WTC11 (cell line): Measurements from ENCODE around the gene GRK1. TPM values are rescaled to one million over a fixed set of nuclear protein-coding genes. Genes with fewer than 3 reads are reported as not detected.

ENCODE experiments used
- ATAC-seq: fragments of 200-7000 bp; cut with Tn5 transposase; 2 replicates; pipeline ENCODE4 v1.10.0; 2021; ENCODE audit warnings: mild to moderate bottlenecking, moderate library complexity
- CTCF ChIA-PET: fragments of 300-600 bp; sonication (Branson Sonifier 250); formaldehyde crosslinking; loops from one replicate; lab custom pipeline; 2021; ENCODE audit warnings: antibody characterized with exemption; lab: Charles Lee
- POLR2A ChIA-PET: fragments of 350-600 bp; sonication (Branson Sonifier 250); formaldehyde crosslinking; loops from one replicate; lab custom pipeline; 2021; ENCODE audit warnings: antibody characterized with exemption; lab: Charles Lee
- DNase-seq: peaks from one replicate; pipeline ENCODE4 v3.0.0; 2021; ENCODE audit warnings: low spot score
- H3K27ac Mint-ChIP-seq: 2 replicates; pipeline ENCODE4 v1.8.0; 2021; ENCODE audit warnings: mixed read lengths
- H3K27me3 Mint-ChIP-seq: 2 replicates; pipeline ENCODE4 v1.8.0; 2021; ENCODE audit warnings: low read depth, mild to moderate bottlenecking, moderate library complexity, mixed read lengths
- H3K36me3 Mint-ChIP-seq: 2 replicates; pipeline ENCODE4 v1.8.0; 2021; ENCODE audit warnings: mixed read lengths
- H3K4me1 Mint-ChIP-seq: 2 replicates; pipeline ENCODE4 v1.8.0; 2022; ENCODE audit warnings: mixed read lengths
- H3K4me3 Mint-ChIP-seq: 2 replicates; pipeline ENCODE4 v1.8.0; 2021; ENCODE audit warnings: mild to moderate bottlenecking, moderate library complexity, mixed read lengths
- H3K9me3 Mint-ChIP-seq: 2 replicates; pipeline ENCODE4 v1.8.0; 2021; ENCODE audit warnings: mixed read lengths
- CDX4 ChIP-seq: fragments of 250-450 bp; sonication (Bioruptor Pico); IDR thresholded peaks from 2 replicates; pipeline ENCODE4 v1.9.0; 2021; ENCODE audit warnings: moderate library complexity, mild to moderate bottlenecking, inconsistent platforms, borderline replicate concordance
- CREM ChIP-seq: sonication (generic); formaldehyde crosslinking; IDR thresholded peaks from 2 replicates; pipeline ENCODE4 v1.8.1; 2022; ENCODE audit warnings: mild to moderate bottlenecking, missing genetic modification reagents, moderate library complexity
- ELF4 ChIP-seq: sonication (generic); formaldehyde crosslinking; IDR thresholded peaks from 2 replicates; pipeline ENCODE4 v1.8.1; 2022; ENCODE audit warnings: low read depth, mild to moderate bottlenecking, moderate library complexity, missing genetic modification reagents
- EMX1 ChIP-seq: fragments of 250-450 bp; sonication (Bioruptor Pico); IDR thresholded peaks from 2 replicates; pipeline ENCODE4 v1.8.0; 2021; ENCODE audit warnings: mild to moderate bottlenecking
- FOXP1 ChIP-seq: sonication (generic); formaldehyde crosslinking; IDR thresholded peaks from 2 replicates; pipeline ENCODE4 v1.8.0; 2022; ENCODE audit warnings: missing genetic modification reagents, mild to moderate bottlenecking, moderate library complexity, borderline replicate concordance
- KAT7 ChIP-seq: sonication (generic); formaldehyde crosslinking; IDR thresholded peaks from 2 replicates; pipeline ENCODE4 v1.8.1; 2023; ENCODE audit warnings: missing genetic modification reagents, mild to moderate bottlenecking, borderline replicate concordance
- PRRX2 ChIP-seq: fragments of 250-450 bp; sonication (Bioruptor Pico); IDR thresholded peaks from 2 replicates; pipeline ENCODE4 v1.8.0; 2021; ENCODE audit warnings: mild to moderate bottlenecking
- TEAD1 ChIP-seq: sonication (generic); formaldehyde crosslinking; IDR thresholded peaks from 2 replicates; pipeline ENCODE4 v1.8.0; 2022; ENCODE audit warnings: mild to moderate bottlenecking, missing genetic modification reagents
- TP53 ChIP-seq: sonication (generic); formaldehyde crosslinking; IDR thresholded peaks from 2 replicates; pipeline ENCODE4 v1.8.1; 2023; ENCODE audit warnings: mild to moderate bottlenecking, missing genetic modification reagents
- ZNF121 ChIP-seq: sonication (generic); formaldehyde crosslinking; IDR thresholded peaks from 2 replicates; pipeline ENCODE4 v1.8.0; 2023; ENCODE audit warnings: missing genetic modification reagents
- ZNF138 ChIP-seq: sonication (generic); formaldehyde crosslinking; conservative IDR thresholded peaks from 2 replicates; pipeline ENCODE4 v1.8.1; 2022; ENCODE audit warnings: mild to moderate bottlenecking, moderate library complexity, missing genetic modification reagents
- ZNF232 ChIP-seq: sonication (generic); formaldehyde crosslinking; IDR thresholded peaks from 2 replicates; pipeline ENCODE4 v1.8.0; 2022; ENCODE audit warnings: mild to moderate bottlenecking, missing genetic modification reagents
- ZNF396 ChIP-seq: fragments of 250-450 bp; sonication (Bioruptor Pico); IDR thresholded peaks from 2 replicates; pipeline ENCODE4 v1.8.0; 2021; ENCODE audit warnings: mild to moderate bottlenecking, moderate library complexity, borderline replicate concordance
- ZSCAN18 ChIP-seq: fragments of 250-450 bp; sonication (Bioruptor Pico); IDR thresholded peaks from 2 replicates; pipeline ENCODE4 v2.1.2; 2022; ENCODE audit warnings: mild to moderate bottlenecking, moderate library complexity
- total RNA-seq: library from RNA; stranded (reverse); gene quantifications from 3 replicates; pipeline ENCODE4 v1.2.3, GENCODE V29; 2021
- TF ChIP-seq, protein P1 (sequence below): sonication (generic); formaldehyde crosslinking; IDR thresholded peaks from 2 replicates; pipeline ENCODE4 v1.8.1; 2023; ENCODE audit warnings: mild to moderate bottlenecking, moderate library complexity, missing genetic modification reagents
- TF ChIP-seq, protein P2 (sequence below): sonication (generic); formaldehyde crosslinking; IDR thresholded peaks from 2 replicates; pipeline ENCODE4 v1.8.1; 2023; ENCODE audit warnings: mild to moderate bottlenecking, missing genetic modification reagents
- TF ChIP-seq, protein P3 (sequence below): sonication (generic); formaldehyde crosslinking; IDR thresholded peaks from 2 replicates; pipeline ENCODE4 v1.8.1; 2022; ENCODE audit warnings: missing genetic modification reagents, borderline replicate concordance

The GRK1 gene
- total RNA-seq, 1 experiment from 2014 or later: 0.17 TPM

DNA sequence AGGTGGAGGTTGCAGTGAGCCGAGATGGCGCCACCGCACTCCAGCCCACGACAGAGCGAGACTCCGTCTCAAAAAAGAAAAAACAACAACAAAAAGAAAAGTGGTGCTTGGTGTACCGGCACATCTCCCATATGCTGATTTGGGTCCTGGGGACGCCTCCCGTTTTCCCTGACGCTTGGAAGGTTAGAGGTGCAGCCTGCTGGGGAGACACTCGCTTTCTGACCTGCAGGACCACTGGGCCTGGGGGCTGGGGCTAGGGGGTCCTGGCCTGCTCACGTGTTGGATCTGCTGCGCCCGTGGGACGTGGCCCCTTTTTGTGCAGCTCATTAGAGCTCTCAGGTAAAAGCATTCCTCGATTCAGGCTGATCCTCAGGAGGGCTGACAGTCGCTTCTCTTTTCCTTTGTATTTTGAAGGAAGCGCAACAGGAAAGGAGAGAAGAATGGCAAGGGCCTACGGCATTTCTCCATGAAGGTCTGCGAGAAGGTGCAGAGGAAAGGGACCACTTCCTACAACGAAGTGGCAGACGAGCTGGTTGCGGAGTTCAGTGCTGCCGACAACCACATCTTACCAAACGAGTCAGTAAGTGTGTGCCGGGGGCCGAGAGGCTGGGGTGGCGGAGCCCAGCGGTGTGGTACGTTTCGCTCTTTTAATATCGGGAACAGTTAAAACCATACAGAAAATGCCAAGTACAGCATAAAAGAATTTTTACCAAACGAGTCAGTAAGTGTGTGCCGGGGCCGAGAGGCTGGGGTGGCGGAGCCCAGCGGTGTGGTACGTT is 34.1 kb upstream of the GRK1 start:
- ATAC-seq: no peak
- Mint-ChIP-seq H3K4me1 (no peaks in the 10 kb centered on the region), H3K36me3 (peaks cover 54% of the 10 kb centered on the region)

GRCh38 chr13:113633485-113633873 is 33.5 kb upstream of the GRK1 start:
- Mint-ChIP-seq H3K36me3 (peaks cover 59% of the 10 kb centered on the region), H3K27ac (no peak overlapping the region), H3K9me3 (no peaks in the 10 kb centered on the region), H3K4me3 (no peak overlapping the region)
- ATAC-seq: no peak
- TF ChIP-seq CREM (CRISPR knock-in tag): no peak
- TF ChIP-seq TP53 (CRISPR knock-in tag): no peak
- TF ChIP-seq ZNF138 (CRISPR knock-in tag): no peak
- no peak for TF ChIP-seq EMX1 (CRISPR knock-in tag)
- TF ChIP-seq ZNF396 (CRISPR knock-in tag): no peak
- TF ChIP-seq ELF4: no peak
- TF ChIP-seq ZNF232 (CRISPR knock-in tag): no peak
- TF ChIP-seq PRRX2: no peak
- TF ChIP-seq, protein P1, sequence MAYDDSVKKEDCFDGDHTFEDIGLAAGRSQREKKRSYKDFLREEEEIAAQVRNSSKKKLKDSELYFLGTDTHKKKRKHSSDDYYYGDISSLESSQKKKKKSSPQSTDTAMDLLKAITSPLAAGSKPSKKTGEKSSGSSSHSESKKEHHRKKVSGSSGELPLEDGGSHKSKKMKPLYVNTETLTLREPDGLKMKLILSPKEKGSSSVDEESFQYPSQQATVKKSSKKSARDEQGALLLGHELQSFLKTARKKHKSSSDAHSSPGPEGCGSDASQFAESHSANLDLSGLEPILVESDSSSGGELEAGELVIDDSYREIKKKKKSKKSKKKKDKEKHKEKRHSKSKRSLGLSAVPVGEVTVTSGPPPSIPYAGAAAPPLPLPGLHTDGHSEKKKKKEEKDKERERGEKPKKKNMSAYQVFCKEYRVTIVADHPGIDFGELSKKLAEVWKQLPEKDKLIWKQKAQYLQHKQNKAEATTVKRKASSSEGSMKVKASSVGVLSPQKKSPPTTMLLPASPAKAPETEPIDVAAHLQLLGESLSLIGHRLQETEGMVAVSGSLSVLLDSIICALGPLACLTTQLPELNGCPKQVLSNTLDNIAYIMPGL (CRISPR knock-in tag): no peak
- TF ChIP-seq, all 79 proteins: peak for 0
- no peaks in the 10 kb centered on the region for H3K4me1 Mint-ChIP-seq
- H3K27me3 Mint-ChIP-seq: no peaks in the 10 kb centered on the region
- DNase-seq: no peak
- CTCF ChIA-PET: no interaction called here
- POLR2A ChIA-PET: no interaction called here

More for the DNA sequence above, 34.1 kb upstream of the GRK1 start:
- Mint-ChIP-seq H3K4me3 (no peak overlapping the region), H3K9me3 (no peaks in the 10 kb centered on the region), H3K27me3 (no peaks in the 10 kb centered on the region), H3K27ac (0 out of 2 replicates have a peak overlapping the region, but pooled peaks have one; percentile 21)
- no peak for TF ChIP-seq ZNF121 (CRISPR knock-in tag)
- TF ChIP-seq, protein P2, sequence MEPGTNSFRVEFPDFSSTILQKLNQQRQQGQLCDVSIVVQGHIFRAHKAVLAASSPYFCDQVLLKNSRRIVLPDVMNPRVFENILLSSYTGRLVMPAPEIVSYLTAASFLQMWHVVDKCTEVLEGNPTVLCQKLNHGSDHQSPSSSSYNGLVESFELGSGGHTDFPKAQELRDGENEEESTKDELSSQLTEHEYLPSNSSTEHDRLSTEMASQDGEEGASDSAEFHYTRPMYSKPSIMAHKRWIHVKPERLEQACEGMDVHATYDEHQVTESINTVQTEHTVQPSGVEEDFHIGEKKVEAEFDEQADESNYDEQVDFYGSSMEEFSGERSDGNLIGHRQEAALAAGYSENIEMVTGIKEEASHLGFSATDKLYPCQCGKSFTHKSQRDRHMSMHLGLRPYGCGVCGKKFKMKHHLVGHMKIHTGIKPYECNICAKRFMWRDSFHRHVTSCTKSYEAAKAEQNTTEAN (CRISPR knock-in tag): no peak
- TF ChIP-seq, protein P3, sequence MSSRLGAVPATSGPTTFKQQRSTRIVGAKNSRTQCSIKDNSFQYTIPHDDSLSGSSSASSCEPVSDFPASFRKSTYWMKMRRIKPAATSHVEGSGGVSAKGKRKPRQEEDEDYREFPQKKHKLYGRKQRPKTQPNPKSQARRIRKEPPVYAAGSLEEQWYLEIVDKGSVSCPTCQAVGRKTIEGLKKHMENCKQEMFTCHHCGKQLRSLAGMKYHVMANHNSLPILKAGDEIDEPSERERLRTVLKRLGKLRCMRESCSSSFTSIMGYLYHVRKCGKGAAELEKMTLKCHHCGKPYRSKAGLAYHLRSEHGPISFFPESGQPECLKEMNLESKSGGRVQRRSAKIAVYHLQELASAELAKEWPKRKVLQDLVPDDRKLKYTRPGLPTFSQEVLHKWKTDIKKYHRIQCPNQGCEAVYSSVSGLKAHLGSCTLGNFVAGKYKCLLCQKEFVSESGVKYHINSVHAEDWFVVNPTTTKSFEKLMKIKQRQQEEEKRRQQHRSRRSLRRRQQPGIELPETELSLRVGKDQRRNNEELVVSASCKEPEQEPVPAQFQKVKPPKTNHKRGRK (CRISPR knock-in tag): no peak
- TF ChIP-seq FOXP1 (CRISPR knock-in tag): no peak
- TF ChIP-seq TEAD1 (CRISPR knock-in tag): no peak
- no peak for TF ChIP-seq KAT7 (CRISPR knock-in tag)
- no peak for TF ChIP-seq ZSCAN18
- TF ChIP-seq CDX4 (CRISPR knock-in tag): no peak
- no peak for DNase-seq
- ChIA-PET POLR2A (no interaction called here), CTCF (no interaction called here)
